Measurements from ENCODE around the gene NELL1.

Gene NELL1

GRCh38 chr11:20668844-20669819 lies at the start of gene NELL1:
TSS of gene NELL1 (plus strand) at chr11:20669586.
- no peak for DNase-seq

- no peak for DNase-seq
These were observed 48.4 kb upstream of the NELL1 start for GRCh38 chr11:20620988-20621387.

GRCh38 chr11:20621679-20622078 lies 47.7 kb upstream of the NELL1 start:
- DNase-seq, result no peak

GRCh38 chr11:20623252-20623651 lies 46.1 kb upstream of the NELL1 start:
- DNase-seq, result no peak

GRCh38 chr11:20626279-20626678 lies 43.1 kb upstream of the NELL1 start:
- no peak for DNase-seq

- DNase-seq, result no peak
These were observed 42.4 kb upstream of the NELL1 start for GRCh38 chr11:20627026-20627425.

- no peak for DNase-seq
These were observed 41.7 kb upstream of the NELL1 start for GRCh38 chr11:20627701-20628100.

- no peak for DNase-seq
These were observed 37.7 kb upstream of the NELL1 start for GRCh38 chr11:20631519-20632168.

GRCh38 chr11:20632169-20632532 lies 37.2 kb upstream of the NELL1 start:
- no peak for DNase-seq

GRCh38 chr11:20634044-20634443 lies 35.3 kb upstream of the NELL1 start:
- DNase-seq, result no peak

GRCh38 chr11:20634781-20635180 lies 34.6 kb upstream of the NELL1 start:
- DNase-seq, result no peak

GRCh38 chr11:20638074-20638473 lies 31.3 kb upstream of the NELL1 start:
- DNase-seq, result no peak

- no peak for DNase-seq
These were observed 29.7 kb upstream of the NELL1 start for GRCh38 chr11:20639688-20640087.

- no peak for DNase-seq
These were observed 29.0 kb upstream of the NELL1 start for GRCh38 chr11:20640401-20640800.

GRCh38 chr11:20644360-20644759 lies 25.0 kb upstream of the NELL1 start:
- no peak for DNase-seq

GRCh38 chr11:20647976-20648565 lies 21.3 kb upstream of the NELL1 start:
- DNase-seq, result no peak

GRCh38 chr11:20652150-20652806 lies 17.1 kb upstream of the NELL1 start:
- DNase-seq, result no peak

GRCh38 chr11:20654038-20654437 lies 15.3 kb upstream of the NELL1 start:
- DNase-seq, result no peak

- DNase-seq, result no peak
These were observed 12.5 kb upstream of the NELL1 start for GRCh38 chr11:20656901-20657300.

GRCh38 chr11:20658135-20658534 lies 11.3 kb upstream of the NELL1 start:
- no peak for DNase-seq

GRCh38 chr11:20661445-20661844 lies 7.9 kb upstream of the NELL1 start:
- DNase-seq, result no peak

GRCh38 chr11:20661850-20662249 lies 7.5 kb upstream of the NELL1 start:
- no peak for DNase-seq

- DNase-seq, result no peak
These were observed 1.1 kb upstream of the NELL1 start for GRCh38 chr11:20668131-20668809.

Measured in NCI-H2171 (cell line).